ENCODE data around the gene GRIK1. TPM values are rescaled to one million over a fixed set of nuclear protein-coding genes. Genes with fewer than 3 reads are reported as not detected.
A peak's percentile ranks its signal among the peaks of the same experiment; 100 is the strongest.

The GRIK1 gene
- polyA plus RNA-seq, 3 donors, result not detected

GRCh38 chr21:29648710-29649240 is 291.0 kb downstream of the GRIK1 start:
- Mint-ChIP-seq H3K27ac (peak overlapping the region in 5 of 7 donors; percentile 8 to 82 (median 57)), H3K27me3 (ENCODE audit: low read depth in 3 of 3) (no peaks in the 10 kb centered on the region)
- no peak overlapping the region for H3K9ac ChIP-seq (ENCODE audit: insufficient read depth, low read length, poor library complexity, severe bottlenecking)

GRCh38 chr21:29647353-29647781 is 292.4 kb downstream of the GRIK1 start:
- no peaks in the 10 kb centered on the region for H3K27me3 Mint-ChIP-seq (ENCODE audit: low read depth in 3 of 3)
- no peaks in the 10 kb centered on the region for H3K79me2 ChIP-seq (ENCODE audit: insufficient read depth, low read length)
- no peak overlapping the region for H2AFZ ChIP-seq (ENCODE audit: insufficient read depth, low read depth, low read length, poor library complexity, severe bottlenecking)
- peaks cover 0 to 1% (median 0%) of the 10 kb centered on the region in 7 donors for H3K9me3 Mint-ChIP-seq
- peaks cover 6 to 22% of the 10 kb centered on the region in 2 donors for H3K4me1 ChIP-seq (ENCODE audit: control insufficient read depth in 1 of 2, insufficient read depth in 2 of 2, low read length in 2 of 2)
- H3K9me3 ChIP-seq (replicated peaks in 1 of 2; ENCODE audit: control insufficient read depth in 1 of 2, insufficient read depth in 1 of 2, low read length in 2 of 2), result no peaks in the 10 kb centered on the region
- peak; percentile 49 to 80 (median 50) for DNase-seq
- intact Hi-C loops (cut with micrococcal nuclease), result no loop called here
- H3K36me3 Mint-ChIP-seq, result peaks cover 6% of the 10 kb centered on the region in 2 donors
- no peak overlapping the region for H3K4me3 ChIP-seq (replicated peaks in 1 of 3; ENCODE audit: low read depth in 2 of 3, low read length in 3 of 3)
- WGBS (ENCODE audit: insufficient coverage), result 57% methylated on average over 4 of the region's 5 CpGs
- no peak overlapping the region for H3K4me3 Mint-ChIP-seq
- H3K27ac ChIP-seq (ENCODE audit: low read depth in 1 of 2, low read length in 2 of 2), result no peak overlapping the region
- no peak overlapping the region for H3K4me2 ChIP-seq (replicated peaks; ENCODE audit: extremely low read depth, low read length, poor library complexity, severe bottlenecking)
- peaks cover 20% of the 10 kb centered on the region for H3K4me1 Mint-ChIP-seq
- H3K27me3 ChIP-seq (ENCODE audit: control insufficient read depth in 2 of 2, insufficient read depth in 2 of 2, low read length in 2 of 2), result no peaks in the 10 kb centered on the region
- no peak for TF ChIP-seq CTCF (IDR thresholded peaks at IDR 0.05)
- no peaks in the 10 kb centered on the region for H4K20me1 ChIP-seq (ENCODE audit: insufficient read depth, low read length)
- H3K9ac ChIP-seq (ENCODE audit: insufficient read depth, low read length, poor library complexity, severe bottlenecking), result no peak overlapping the region
- peak overlapping the region in 3 of 7 donors; percentile 0 to 55 (median 26) for H3K27ac Mint-ChIP-seq
- H3K36me3 ChIP-seq (replicated peaks in 1 of 2; ENCODE audit: control insufficient read depth in 1 of 2, insufficient read depth in 2 of 2, low read length in 2 of 2), result no peaks in the 10 kb centered on the region

More at GRCh38 chr21:29648710-29649240, 291.0 kb downstream of the GRIK1 start:
- H3K36me3 ChIP-seq (replicated peaks in 1 of 2; ENCODE audit: control insufficient read depth in 1 of 2, insufficient read depth in 2 of 2, low read length in 2 of 2), result no peaks in the 10 kb centered on the region
- H3K9me3 ChIP-seq (replicated peaks in 1 of 2; ENCODE audit: control insufficient read depth in 1 of 2, insufficient read depth in 1 of 2, low read length in 2 of 2), result no peaks in the 10 kb centered on the region
- peaks cover 0 to 10% of the 10 kb centered on the region in 2 donors for H3K36me3 Mint-ChIP-seq
- H3K4me3 ChIP-seq (replicated peaks in 1 of 3; ENCODE audit: low read depth in 2 of 3, low read length in 3 of 3), result no peak overlapping the region
- H2AFZ ChIP-seq (ENCODE audit: insufficient read depth, low read depth, low read length, poor library complexity, severe bottlenecking), result no peak overlapping the region
- DNase-seq, result no peak
- no peaks in the 10 kb centered on the region for H4K20me1 ChIP-seq (ENCODE audit: insufficient read depth, low read length)
- peaks cover 6 to 22% of the 10 kb centered on the region in 2 donors for H3K4me1 ChIP-seq (ENCODE audit: control insufficient read depth in 1 of 2, insufficient read depth in 2 of 2, low read length in 2 of 2)
- no peaks in the 10 kb centered on the region for H3K79me2 ChIP-seq (ENCODE audit: insufficient read depth, low read length)
- no peak overlapping the region for H3K27ac ChIP-seq (ENCODE audit: low read depth in 1 of 2, low read length in 2 of 2)
- no peaks in the 10 kb centered on the region for H3K9me3 Mint-ChIP-seq
- TF ChIP-seq CTCF (IDR thresholded peaks at IDR 0.05), result no peak
- intact Hi-C loops (cut with micrococcal nuclease), result no loop called here
- H3K27me3 ChIP-seq (ENCODE audit: control insufficient read depth in 2 of 2, insufficient read depth in 2 of 2, low read length in 2 of 2), result no peaks in the 10 kb centered on the region
- H3K4me3 Mint-ChIP-seq, result no peak overlapping the region
- WGBS (ENCODE audit: insufficient coverage), result 67% methylated on average over 2 of the region's 5 CpGs
- no peak overlapping the region for H3K4me2 ChIP-seq (replicated peaks; ENCODE audit: extremely low read depth, low read length, poor library complexity, severe bottlenecking)
- H3K4me1 Mint-ChIP-seq, result peaks cover 20% of the 10 kb centered on the region
